ENCODE data around the gene ARSB.

- no peak for TF ChIP-seq POLR2AphosphoS5 (IDR thresholded peaks at IDR 0.05; ENCODE audit: low read depth)
- no peak for TF ChIP-seq CTCF (IDR thresholded peaks at IDR 0.05; ENCODE audit: insufficient read depth, low read length)
- no peak for TF ChIP-seq GABPA (IDR thresholded peaks at IDR 0.05; ENCODE audit: low read depth)
Measured at GRCh38 chr5:78734094-78734845, 250.8 kb downstream of the ARSB start.
